K562 (cell line): Measurements from ENCODE around the gene CREB3L4. TPM values are rescaled to one million over a fixed set of nuclear protein-coding genes. Genes with fewer than 3 reads are reported as not detected.
A peak's percentile ranks its signal among the peaks of the same experiment; 100 is the strongest.

Experiments
- CREBBP ChIP-seq: IDR thresholded peaks from one replicate; pipeline ENCODE4 v1.6.1; 2012; ENCODE audit warnings: low read depth, mild to moderate bottlenecking, control low read depth, inconsistent platforms, low read length
- EGR1 ChIP-seq: fragments of 450-650 bp; conservative IDR thresholded peaks from 2 replicates; pipeline ENCODE4 v1.6.1; 2017; ENCODE audit warnings: mild to moderate bottlenecking
- HDAC2 ChIP-seq: fragments of 450-650 bp; IDR thresholded peaks from 2 replicates; pipeline ENCODE4 v1.6.1; 2016; ENCODE audit warnings: mild to moderate bottlenecking
- HDGF ChIP-seq: fragments of 450-650 bp; IDR thresholded peaks from 2 replicates; pipeline ENCODE4 v1.6.1; 2016
- MCM7 ChIP-seq, 2 experiments: fragments of 450-650 bp; IDR thresholded peaks; 2 replicates each; pipeline ENCODE4 v1.6.1; 2016 to 2018
- MYC ChIP-seq, 2 experiments: fragments of 250-450 bp in 1 of 2; sonication (Bioruptor Pico) in 1 of 2; IDR thresholded peaks; 2 replicates each; pipeline versions ENCODE4 v1.5.1 to v1.6.1; 2012 to 2021; ENCODE audit warnings: low read depth in 2 of 2, borderline replicate concordance in 1 of 2, improper control_type of control experiment in 1 of 2, low read length in 1 of 2, mild to moderate bottlenecking in 1 of 2, moderate library complexity in 1 of 2
- NUFIP1 ChIP-seq: fragments of 450-650 bp; IDR thresholded peaks from 2 replicates; pipeline ENCODE4 v1.6.1; 2018; ENCODE audit not compliant: partially characterized antibody
- PURB ChIP-seq: sonication (generic); formaldehyde crosslinking; IDR thresholded peaks from 2 replicates; pipeline ENCODE4 v1.9.0; 2021; ENCODE audit warnings: low read depth, mild to moderate bottlenecking, missing genetic modification reagents
- RAD51 ChIP-seq: fragments of 450-650 bp; IDR thresholded peaks from 2 replicates; pipeline ENCODE4 v1.7.1; 2016; ENCODE audit warnings: low read depth, mild to moderate bottlenecking, borderline replicate concordance
- TOE1 ChIP-seq, 2 experiments: fragments of 450-650 bp in 1 of 2; sonication (generic) in 1 of 2; formaldehyde crosslinking in 1 of 2; IDR thresholded peaks; 2 replicates each; pipeline versions ENCODE4 v1.7.1 to v1.8.0; 2016 to 2022; ENCODE audit warnings: borderline replicate concordance in 2 of 2, mild to moderate bottlenecking in 2 of 2, antibody characterized with exemption in 1 of 2, inconsistent platforms in 1 of 2, low read depth in 1 of 2, missing genetic modification reagents in 1 of 2, moderate library complexity in 1 of 2
- ZBTB1 ChIP-seq: sonication (generic); formaldehyde crosslinking; IDR thresholded peaks from 2 replicates; pipeline ENCODE4 v1.8.1; 2023; ENCODE audit warnings: missing genetic modification reagents, low read depth, mild to moderate bottlenecking, borderline replicate concordance
- ZBTB7A ChIP-seq: IDR thresholded peaks from 2 replicates; pipeline ENCODE4 v1.6.1; 2011; ENCODE audit warnings: low read depth, mild to moderate bottlenecking, low read length, moderate library complexity, borderline replicate concordance; ENCODE audit not compliant: control insufficient read depth
- ZFP1 ChIP-seq: fragments of 450-650 bp; formaldehyde crosslinking; IDR thresholded peaks from 2 replicates; pipeline ENCODE4 v1.4.0; 2020; ENCODE audit warnings: mild to moderate bottlenecking, mixed read lengths
- polyA plus RNA-seq, 8 experiments: library from polyadenylated mRNA; depleted of rRNA in 4 of 8; stranded (reverse) in 5 of 8; unstranded in 3 of 8; fragments of >200 nt; fragmentation: Nextera tagmentation in 2 of 8; fragmentation: Illumina TruSeq in 1 of 8; extraction: Ambion mirVana in 2 of 8; extraction: Trizol in 1 of 8; gene quantifications; 2 replicates each; pipeline versions ENCODE4 v1.2.1 to v1.2.3, GENCODE V29; 2011 to 2014; ENCODE audit warnings: inconsistent platforms in 1 of 8, missing spikeins in 1 of 8
- total RNA-seq, 7 experiments: library from RNA; depleted of rRNA in 6 of 7; stranded (reverse); fragments of >200 nt in 6 of 7; fragmentation: Illumina TruSeq in 2 of 7; extraction: Trizol in 2 of 7; gene quantifications; 2 replicates each; pipeline versions ENCODE4 v1.2.1 to v1.2.3, GENCODE V29; 2011 to 2021; ENCODE audit warnings: low replicate concordance in 1 of 7
- TF ChIP-seq, protein P1 (sequence below), 2 experiments: IDR thresholded peaks; 2 replicates each; pipeline ENCODE4 v1.6.1; 2012; ENCODE audit warnings: improper control_type of control experiment in 2 of 2, low read depth in 2 of 2, low read length in 2 of 2, borderline replicate concordance in 1 of 2
- TF ChIP-seq, protein P2 (sequence below): fragments of 250-450 bp; sonication (Bioruptor Pico); IDR thresholded peaks from 2 replicates; pipeline ENCODE4 v1.5.0; 2021
- TF ChIP-seq, protein P3 (sequence below): fragments of 250-450 bp; sonication (Bioruptor Pico); IDR thresholded peaks from 2 replicates; pipeline ENCODE4 v1.5.0; 2020; ENCODE audit warnings: mild to moderate bottlenecking
- TF ChIP-seq, protein P4 (sequence below): sonication (generic); formaldehyde crosslinking; IDR thresholded peaks from 2 replicates; pipeline ENCODE4 v1.8.0; 2022; ENCODE audit warnings: mild to moderate bottlenecking, missing genetic modification reagents

CREB3L4 gene
- total and polyA plus RNA-seq, 9 of the 15 experiments (the other 6 are each of a cell fraction or from before 2014, with no cell fraction given), result 9.9 to 18.6 (median 13.9) TPM

DNA sequence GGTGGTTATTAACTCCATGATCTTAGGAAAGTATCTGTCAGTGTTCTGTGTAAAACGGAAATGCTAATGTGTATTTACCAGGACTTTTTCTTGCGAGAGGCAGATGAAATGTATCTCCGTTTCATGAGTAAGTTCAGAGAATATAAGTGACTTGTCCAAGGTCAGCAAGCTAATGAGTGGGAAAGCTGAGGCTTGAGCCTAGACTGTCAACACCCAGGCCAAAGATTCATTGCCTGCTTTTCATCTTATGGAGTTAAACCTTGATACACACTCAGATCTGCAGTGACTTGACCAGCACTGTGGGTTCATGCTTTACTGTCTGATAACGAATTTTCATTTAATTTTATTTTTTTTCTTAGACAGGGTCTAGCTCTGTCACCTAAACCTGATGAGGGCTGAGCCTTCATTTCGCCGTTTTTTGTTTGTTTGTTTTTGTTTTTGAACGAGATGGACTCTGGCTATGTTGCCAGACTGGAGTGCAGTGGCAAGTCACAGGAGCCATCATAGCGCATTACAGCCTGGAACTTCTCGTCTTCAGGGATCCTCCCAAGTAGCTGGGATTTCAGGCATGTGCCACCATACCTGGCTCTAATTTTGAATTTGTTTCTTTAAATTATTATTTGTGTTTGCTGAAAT, 10.7 kb downstream of the CREB3L4 start (continued):
- no peak for TF ChIP-seq CREBBP
- no peak for TF ChIP-seq ZBTB1
- no peak for TF ChIP-seq MCM7 (IDR thresholded peaks at IDR 0.05)
- TF ChIP-seq, protein P1, sequence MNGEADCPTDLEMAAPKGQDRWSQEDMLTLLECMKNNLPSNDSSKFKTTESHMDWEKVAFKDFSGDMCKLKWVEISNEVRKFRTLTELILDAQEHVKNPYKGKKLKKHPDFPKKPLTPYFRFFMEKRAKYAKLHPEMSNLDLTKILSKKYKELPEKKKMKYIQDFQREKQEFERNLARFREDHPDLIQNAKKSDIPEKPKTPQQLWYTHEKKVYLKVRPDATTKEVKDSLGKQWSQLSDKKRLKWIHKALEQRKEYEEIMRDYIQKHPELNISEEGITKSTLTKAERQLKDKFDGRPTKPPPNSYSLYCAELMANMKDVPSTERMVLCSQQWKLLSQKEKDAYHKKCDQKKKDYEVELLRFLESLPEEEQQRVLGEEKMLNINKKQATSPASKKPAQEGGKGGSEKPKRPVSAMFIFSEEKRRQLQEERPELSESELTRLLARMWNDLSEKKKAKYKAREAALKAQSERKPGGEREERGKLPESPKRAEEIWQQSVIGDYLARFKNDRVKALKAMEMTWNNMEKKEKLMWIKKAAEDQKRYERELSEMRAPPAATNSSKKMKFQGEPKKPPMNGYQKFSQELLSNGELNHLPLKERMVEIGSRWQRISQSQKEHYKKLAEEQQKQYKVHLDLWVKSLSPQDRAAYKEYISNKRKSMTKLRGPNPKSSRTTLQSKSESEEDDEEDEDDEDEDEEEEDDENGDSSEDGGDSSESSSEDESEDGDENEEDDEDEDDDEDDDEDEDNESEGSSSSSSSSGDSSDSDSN (IDR thresholded peaks at IDR 0.05; ENCODE audit: borderline replicate concordance in 1 of 2, low read depth in 2 of 2, low read length in 2 of 2), result 0 out of 4 replicates have a peak, but pooled peaks of 1 of the 2 experiments have one; percentile 14
- no peak for TF ChIP-seq NUFIP1
- no peak for TF ChIP-seq EGR1
- no peak for TF ChIP-seq ZFP1 (CRISPR knock-in tag)
- TF ChIP-seq RAD51, result no peak
- no peak for TF ChIP-seq HDGF
- TF ChIP-seq ZBTB7A, result no peak
- TF ChIP-seq, protein P2, sequence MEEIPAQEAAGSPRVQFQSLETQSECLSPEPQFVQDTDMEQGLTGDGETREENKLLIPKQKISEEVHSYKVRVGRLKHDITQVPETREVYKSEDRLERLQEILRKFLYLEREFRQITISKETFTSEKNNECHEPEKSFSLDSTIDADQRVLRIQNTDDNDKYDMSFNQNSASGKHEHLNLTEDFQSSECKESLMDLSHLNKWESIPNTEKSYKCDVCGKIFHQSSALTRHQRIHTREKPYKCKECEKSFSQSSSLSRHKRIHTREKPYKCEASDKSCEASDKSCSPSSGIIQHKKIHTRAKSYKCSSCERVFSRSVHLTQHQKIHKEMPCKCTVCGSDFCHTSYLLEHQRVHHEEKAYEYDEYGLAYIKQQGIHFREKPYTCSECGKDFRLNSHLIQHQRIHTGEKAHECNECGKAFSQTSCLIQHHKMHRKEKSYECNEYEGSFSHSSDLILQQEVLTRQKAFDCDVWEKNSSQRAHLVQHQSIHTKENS (CRISPR knock-in tag), result no peak
- TF ChIP-seq HDAC2, result no peak
- TF ChIP-seq, protein P3, sequence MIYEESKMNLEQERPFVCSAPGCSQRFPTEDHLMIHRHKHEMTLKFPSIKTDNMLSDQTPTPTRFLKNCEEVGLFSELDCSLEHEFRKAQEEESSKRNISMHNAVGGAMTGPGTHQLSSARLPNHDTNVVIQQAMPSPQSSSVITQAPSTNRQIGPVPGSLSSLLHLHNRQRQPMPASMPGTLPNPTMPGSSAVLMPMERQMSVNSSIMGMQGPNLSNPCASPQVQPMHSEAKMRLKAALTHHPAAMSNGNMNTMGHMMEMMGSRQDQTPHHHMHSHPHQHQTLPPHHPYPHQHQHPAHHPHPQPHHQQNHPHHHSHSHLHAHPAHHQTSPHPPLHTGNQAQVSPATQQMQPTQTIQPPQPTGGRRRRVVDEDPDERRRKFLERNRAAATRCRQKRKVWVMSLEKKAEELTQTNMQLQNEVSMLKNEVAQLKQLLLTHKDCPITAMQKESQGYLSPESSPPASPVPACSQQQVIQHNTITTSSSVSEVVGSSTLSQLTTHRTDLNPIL, result no peak
- no peak for TF ChIP-seq MYC (IDR thresholded peaks at IDR 0.05; ENCODE audit: low read depth, low read length)
- TF ChIP-seq MYC (CRISPR knock-in tag; IDR thresholded peaks at IDR 0.05; ENCODE audit: borderline replicate concordance, low read depth), result no peak
- TF ChIP-seq, protein P4, sequence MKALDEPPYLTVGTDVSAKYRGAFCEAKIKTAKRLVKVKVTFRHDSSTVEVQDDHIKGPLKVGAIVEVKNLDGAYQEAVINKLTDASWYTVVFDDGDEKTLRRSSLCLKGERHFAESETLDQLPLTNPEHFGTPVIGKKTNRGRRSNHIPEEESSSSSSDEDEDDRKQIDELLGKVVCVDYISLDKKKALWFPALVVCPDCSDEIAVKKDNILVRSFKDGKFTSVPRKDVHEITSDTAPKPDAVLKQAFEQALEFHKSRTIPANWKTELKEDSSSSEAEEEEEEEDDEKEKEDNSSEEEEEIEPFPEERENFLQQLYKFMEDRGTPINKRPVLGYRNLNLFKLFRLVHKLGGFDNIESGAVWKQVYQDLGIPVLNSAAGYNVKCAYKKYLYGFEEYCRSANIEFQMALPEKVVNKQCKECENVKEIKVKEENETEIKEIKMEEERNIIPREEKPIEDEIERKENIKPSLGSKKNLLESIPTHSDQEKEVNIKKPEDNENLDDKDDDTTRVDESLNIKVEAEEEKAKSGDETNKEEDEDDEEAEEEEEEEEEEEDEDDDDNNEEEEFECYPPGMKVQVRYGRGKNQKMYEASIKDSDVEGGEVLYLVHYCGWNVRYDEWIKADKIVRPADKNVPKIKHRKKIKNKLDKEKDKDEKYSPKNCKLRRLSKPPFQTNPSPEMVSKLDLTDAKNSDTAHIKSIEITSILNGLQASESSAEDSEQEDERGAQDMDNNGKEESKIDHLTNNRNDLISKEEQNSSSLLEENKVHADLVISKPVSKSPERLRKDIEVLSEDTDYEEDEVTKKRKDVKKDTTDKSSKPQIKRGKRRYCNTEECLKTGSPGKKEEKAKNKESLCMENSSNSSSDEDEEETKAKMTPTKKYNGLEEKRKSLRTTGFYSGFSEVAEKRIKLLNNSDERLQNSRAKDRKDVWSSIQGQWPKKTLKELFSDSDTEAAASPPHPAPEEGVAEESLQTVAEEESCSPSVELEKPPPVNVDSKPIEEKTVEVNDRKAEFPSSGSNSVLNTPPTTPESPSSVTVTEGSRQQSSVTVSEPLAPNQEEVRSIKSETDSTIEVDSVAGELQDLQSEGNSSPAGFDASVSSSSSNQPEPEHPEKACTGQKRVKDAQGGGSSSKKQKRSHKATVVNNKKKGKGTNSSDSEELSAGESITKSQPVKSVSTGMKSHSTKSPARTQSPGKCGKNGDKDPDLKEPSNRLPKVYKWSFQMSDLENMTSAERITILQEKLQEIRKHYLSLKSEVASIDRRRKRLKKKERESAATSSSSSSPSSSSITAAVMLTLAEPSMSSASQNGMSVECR, result no peak
- 0 out of 2 replicates have a peak, but pooled peaks have one; percentile 25 for TF ChIP-seq TOE1 (IDR thresholded peaks at IDR 0.05; ENCODE audit: borderline replicate concordance)
- no peak for TF ChIP-seq TOE1 (CRISPR knock-in tag; IDR thresholded peaks at IDR 0.05; ENCODE audit: borderline replicate concordance, low read depth)
- no peak for TF ChIP-seq PURB (CRISPR knock-in tag)
